HL-60 (cell line): ENCODE measurements around the gene FBXL7.

Experiments used
- DNase-seq, 2 experiments: peaks; one replicate each; pipeline ENCODE4 v3.0.0-alpha.2; 2010 to 2020; ENCODE audit warnings: low read depth in 1 of 2, low spot score in 1 of 2
- H3K27ac ChIP-seq: fragments of 250-450 bp; sonication (Bioruptor Pico); replicated peaks from 2 replicates; pipeline ENCODE4 v1.5.1; 2020; ENCODE audit warnings: mild to moderate bottlenecking, moderate library complexity
- H3K27me3 ChIP-seq: fragments of 250-450 bp; sonication (Bioruptor Pico); 2 replicates; pipeline ENCODE4 v1.5.1; 2021; ENCODE audit warnings: mild to moderate bottlenecking, moderate library complexity; ENCODE audit not compliant: insufficient read depth, poor library complexity, severe bottlenecking
- H3K4me3 ChIP-seq: replicated peaks from 2 replicates; pipeline ENCODE4 v1.5.1; 2011; ENCODE audit warnings: mild to moderate bottlenecking, control low read depth, low read length; ENCODE audit not compliant: insufficient read depth
- CTCF ChIP-seq: IDR thresholded peaks from one replicate; pipeline ENCODE4 v1.5.1; 2011; ENCODE audit warnings: low read length, control low read depth, inconsistent platforms; ENCODE audit not compliant: insufficient read depth
- GABPA ChIP-seq: IDR thresholded peaks from 2 replicates; pipeline ENCODE4 v1.6.1; 2012; ENCODE audit warnings: low read depth
- POLR2AphosphoS5 ChIP-seq: IDR thresholded peaks from 2 replicates; pipeline ENCODE4 v1.6.1; 2012; ENCODE audit warnings: low read depth
- REST ChIP-seq: IDR thresholded peaks from 2 replicates; pipeline ENCODE4 v1.6.1; 2012; ENCODE audit warnings: low read depth; ENCODE audit not compliant: insufficient replicate concordance
- SPI1 ChIP-seq: IDR thresholded peaks from 2 replicates; pipeline ENCODE4 v1.6.1; 2012; ENCODE audit warnings: low read depth, mild to moderate bottlenecking, borderline replicate concordance

The FBXL7 gene

GRCh38 chr5:15700373-15700772, 200.4 kb downstream of the FBXL7 start:
- DNase-seq: no peak
- H3K27me3 ChIP-seq: no peaks in the 10 kb centered on the region
- no peak overlapping the region for H3K27ac ChIP-seq
- H3K4me3 ChIP-seq: no peak overlapping the region
- TF ChIP-seq GABPA (no peak), CTCF (no peak), SPI1 (no peak), POLR2AphosphoS5 (no peak), REST (no peak)

GRCh38 chr5:15702102-15702501, 202.1 kb downstream of the FBXL7 start:
- H3K4me3 ChIP-seq: no peak overlapping the region
- no peak for DNase-seq
- no peak overlapping the region for H3K27ac ChIP-seq
- no peaks in the 10 kb centered on the region for H3K27me3 ChIP-seq
- no peak for TF ChIP-seq GABPA

- no peak for DNase-seq
- no peak overlapping the region for H3K27ac ChIP-seq
- TF ChIP-seq SPI1 (no peak), REST (no peak), POLR2AphosphoS5 (no peak), CTCF (no peak), GABPA (no peak)
- H3K27me3 ChIP-seq: no peaks in the 10 kb centered on the region
- H3K4me3 ChIP-seq: no peak overlapping the region
These were observed 203.9 kb downstream of the FBXL7 start for GRCh38 chr5:15703901-15704300.

GRCh38 chr5:15704397-15704947, 204.5 kb downstream of the FBXL7 start:
- DNase-seq: no peak
- H3K27ac ChIP-seq: no peak overlapping the region
- TF ChIP-seq SPI1 (no peak), CTCF (no peak), POLR2AphosphoS5 (no peak), GABPA (no peak), REST (no peak)

More at GRCh38 chr5:15704397-15704947, 204.5 kb downstream of the FBXL7 start:
- H3K4me3 ChIP-seq: no peak overlapping the region
- H3K27me3 ChIP-seq: no peaks in the 10 kb centered on the region
